Measurements from ENCODE around the gene SLC28A2. TPM values are rescaled to one million over a fixed set of nuclear protein-coding genes. Genes with fewer than 3 reads are reported as not detected.
A peak's percentile ranks its signal among the peaks of the same experiment; 100 is the strongest.
"Not testable (repeated sequence)": the region's sequence is repeated elsewhere in the genome, so short reads cannot be mapped to it uniquely, and the experiment has no call there.

SLC28A2 gene
- total and polyA plus RNA-seq, 5 donors = not detected

- Histone ChIP-seq H3K27ac (ENCODE audit: low read length) (peak overlapping the region; percentile 75), H3K27me3 (ENCODE audit: control insufficient read depth, insufficient read depth) (no peaks in the 10 kb centered on the region), H3K9me3 (ENCODE audit: control insufficient read depth, low read length) (no peaks in the 10 kb centered on the region), H3K4me1 (ENCODE audit: control insufficient read depth, insufficient read depth, low read length) (peaks cover 3% of the 10 kb centered on the region), H3K4me3 (ENCODE audit: low read length) (no peak overlapping the region)
- intact Hi-C loops (cut with DNase I) = no loop called here
- WGBS = 84% methylated on average over 3 of the region's 3 CpGs
- DNase-seq (no peak), ATAC-seq (no peak)
These were observed 20.9 kb upstream of the SLC28A2 start for GRCh38 chr15:45231132-45231531.

GRCh38 chr15:45231864-45232562, 20.0 kb upstream of the SLC28A2 start:
- Histone ChIP-seq H3K4me1 (ENCODE audit: control insufficient read depth, insufficient read depth, low read length) (peaks cover 3% of the 10 kb centered on the region), H3K27ac (ENCODE audit: low read length) (peak overlapping the region; percentile 88), H3K9me3 (ENCODE audit: control insufficient read depth, low read length) (no peaks in the 10 kb centered on the region), H3K27me3 (ENCODE audit: control insufficient read depth, insufficient read depth) (no peaks in the 10 kb centered on the region), H3K4me3 (ENCODE audit: low read length) (no peak overlapping the region)
- no peak for DNase-seq
- intact Hi-C loops (cut with DNase I) = no loop called here
- ATAC-seq = peak; percentile 82
- WGBS = 63% methylated on average over 4 of the region's 4 CpGs

GRCh38 chr15:45234562-45235235, 17.3 kb upstream of the SLC28A2 start:
- Histone ChIP-seq H3K4me1 (ENCODE audit: control insufficient read depth, insufficient read depth, low read length) (peaks cover 3% of the 10 kb centered on the region), H3K27me3 (ENCODE audit: control insufficient read depth, insufficient read depth) (no peaks in the 10 kb centered on the region), H3K27ac (ENCODE audit: low read length) (no peak overlapping the region), H3K4me3 (ENCODE audit: low read length) (no peak overlapping the region), H3K9me3 (ENCODE audit: control insufficient read depth, low read length) (no peaks in the 10 kb centered on the region)
- no peak for ATAC-seq
- intact Hi-C loops (cut with DNase I) = no loop called here
- DNase-seq = no peak
- 77% methylated on average over 11 of the region's 11 CpGs for WGBS

- H3K4me1 ChIP-seq (ENCODE audit: control insufficient read depth, insufficient read depth, low read length); H3K4me3 ChIP-seq (ENCODE audit: low read length); ATAC-seq; DNase-seq; intact Hi-C loops (cut with DNase I); H3K27me3 ChIP-seq (ENCODE audit: control insufficient read depth, insufficient read depth); H3K9me3 ChIP-seq (ENCODE audit: control insufficient read depth, low read length): not testable (repeated sequence)
- H3K27ac ChIP-seq (ENCODE audit: low read length) = peak overlapping the region; percentile 26
- WGBS = 52% methylated on average over 6 of the region's 6 CpGs
These were observed 15.2 kb upstream of the SLC28A2 start for GRCh38 chr15:45236806-45237205.

GRCh38 chr15:45242289-45242688, 9.7 kb upstream of the SLC28A2 start:
- DNase-seq (no peak), ATAC-seq (no peak)
- Histone ChIP-seq H3K4me3 (ENCODE audit: low read length) (no peak overlapping the region), H3K27me3 (ENCODE audit: control insufficient read depth, insufficient read depth) (no peaks in the 10 kb centered on the region), H3K9me3 (ENCODE audit: control insufficient read depth, low read length) (peaks cover 14% of the 10 kb centered on the region), H3K4me1 (ENCODE audit: control insufficient read depth, insufficient read depth, low read length) (no peaks in the 10 kb centered on the region), H3K27ac (ENCODE audit: low read length) (no peak overlapping the region)
- intact Hi-C loops (cut with DNase I) = no loop called here
- WGBS = 70% methylated on average over 9 of the region's 9 CpGs

- ATAC-seq = no peak
- intact Hi-C loops (cut with DNase I) = no loop called here
- WGBS = 96% methylated on average over 4 of the region's 4 CpGs
- H3K27ac ChIP-seq (ENCODE audit: low read length) = no peak overlapping the region
- H3K27me3 ChIP-seq (ENCODE audit: control insufficient read depth, insufficient read depth) = no peaks in the 10 kb centered on the region
- H3K4me1 ChIP-seq (ENCODE audit: control insufficient read depth, insufficient read depth, low read length) = no peaks in the 10 kb centered on the region
- no peak overlapping the region for H3K4me3 ChIP-seq (ENCODE audit: low read length)
- no peak for DNase-seq
- peaks cover 3% of the 10 kb centered on the region for H3K9me3 ChIP-seq (ENCODE audit: control insufficient read depth, low read length)
These were observed 2.8 kb upstream of the SLC28A2 start for GRCh38 chr15:45249125-45249780.

- Histone ChIP-seq H3K4me3 (ENCODE audit: low read length) (no peak overlapping the region), H3K9me3 (ENCODE audit: control insufficient read depth, low read length) (no peaks in the 10 kb centered on the region), H3K27ac (ENCODE audit: low read length) (no peak overlapping the region), H3K27me3 (ENCODE audit: control insufficient read depth, insufficient read depth) (no peaks in the 10 kb centered on the region), H3K4me1 (ENCODE audit: control insufficient read depth, insufficient read depth, low read length) (no peaks in the 10 kb centered on the region)
- intact Hi-C loops (cut with DNase I) = no loop called here
- no peak for DNase-seq
- ATAC-seq = no peak
- 78% methylated on average over 2 of the region's 2 CpGs for WGBS
These were observed 1.3 kb downstream of the SLC28A2 start for GRCh38 chr15:45253330-45253729.

- no peak for ATAC-seq
These were observed 2.4 kb downstream of the SLC28A2 start for GRCh38 chr15:45254405-45254804.

GRCh38 chr15:45254824-45255223, 2.8 kb downstream of the SLC28A2 start:
- intact Hi-C loops (cut with DNase I) = not testable (repeated sequence)

More at GRCh38 chr15:45254405-45254804, 2.4 kb downstream of the SLC28A2 start:
- Histone ChIP-seq H3K9me3 (ENCODE audit: control insufficient read depth, low read length) (no peaks in the 10 kb centered on the region), H3K4me1 (ENCODE audit: control insufficient read depth, insufficient read depth, low read length) (no peaks in the 10 kb centered on the region), H3K4me3 (ENCODE audit: low read length) (no peak overlapping the region), H3K27me3 (ENCODE audit: control insufficient read depth, insufficient read depth) (no peaks in the 10 kb centered on the region), H3K27ac (ENCODE audit: low read length) (no peak overlapping the region)
- intact Hi-C loops (cut with DNase I) = no loop called here
- DNase-seq = no peak
- WGBS = 96% methylated on average over 1 of the region's 1 CpG

GRCh38 chr15:45259796-45260195, 7.8 kb downstream of the SLC28A2 start:
- intact Hi-C loops (cut with DNase I) = loop anchor here in 1 of 4 donors (10.0 kb wide), 1 partner anchor 55 kb away; no protein-coding TSS in a partner anchor
- Histone ChIP-seq H3K27me3 (ENCODE audit: control insufficient read depth, insufficient read depth) (no peaks in the 10 kb centered on the region), H3K4me3 (ENCODE audit: low read length) (no peak overlapping the region), H3K27ac (ENCODE audit: low read length) (no peak overlapping the region), H3K9me3 (ENCODE audit: control insufficient read depth, low read length) (no peaks in the 10 kb centered on the region), H3K4me1 (ENCODE audit: control insufficient read depth, insufficient read depth, low read length) (no peaks in the 10 kb centered on the region)
- ATAC-seq (no peak), DNase-seq (no peak)
- WGBS = 71% methylated on average over 2 of the region's 2 CpGs

More at GRCh38 chr15:45254824-45255223, 2.8 kb downstream of the SLC28A2 start:
- not testable (repeated sequence) for ATAC-seq; H3K27me3 ChIP-seq (ENCODE audit: control insufficient read depth, insufficient read depth); H3K27ac ChIP-seq (ENCODE audit: low read length); DNase-seq; H3K4me3 ChIP-seq (ENCODE audit: low read length); H3K4me1 ChIP-seq (ENCODE audit: control insufficient read depth, insufficient read depth, low read length); H3K9me3 ChIP-seq (ENCODE audit: control insufficient read depth, low read length)
- 65% methylated on average over 6 of the region's 6 CpGs for WGBS

- no peaks in the 10 kb centered on the region for H3K4me1 ChIP-seq (ENCODE audit: control insufficient read depth, insufficient read depth, low read length)
- no peaks in the 10 kb centered on the region for H3K9me3 ChIP-seq (ENCODE audit: control insufficient read depth, low read length)
- no peak overlapping the region for H3K27ac ChIP-seq (ENCODE audit: low read length)
- no peak overlapping the region for H3K4me3 ChIP-seq (ENCODE audit: low read length)
- intact Hi-C loops (cut with DNase I) = loop anchor here in 1 of 4 donors (10.0 kb wide), 1 partner anchor 58 kb away; no protein-coding TSS in a partner anchor
- no peaks in the 10 kb centered on the region for H3K27me3 ChIP-seq (ENCODE audit: control insufficient read depth, insufficient read depth)
- DNase-seq (no peak), ATAC-seq (no peak)
- 75% methylated on average over 4 of the region's 4 CpGs for WGBS
These were observed 10.9 kb downstream of the SLC28A2 start for GRCh38 chr15:45262906-45263461.

Data from right cardiac atrium (tissue), 5 donors.